Sigmoid colon (tissue), 7 donors: ENCODE measurements around the gene ZNF518B. TPM values are rescaled to one million over a fixed set of nuclear protein-coding genes. Genes with fewer than 3 reads are reported as not detected.

Experiments
- DNase-seq: peaks from one replicate; pipeline ENCODE4 v3.0.0-alpha.2; 2019
- H3K27ac ChIP-seq, 4 donors: fragments of 200-600 bp; sonication (generic); one replicate each; pipeline ENCODE4 v1.5.1; 2016 to 2019; ENCODE audit warnings: mild to moderate bottlenecking in 1 of 4
- H3K27me3 ChIP-seq, 3 donors: fragments of 200-600 bp; sonication (generic); one replicate each; pipeline ENCODE4 v1.5.1; 2019; ENCODE audit warnings: mild to moderate bottlenecking in 1 of 3
- H3K36me3 ChIP-seq, 4 donors: fragments of 200-600 bp; sonication (generic); one replicate each; pipeline ENCODE4 v1.5.1; 2016 to 2019
- H3K4me1 ChIP-seq, 4 donors: fragments of 200-600 bp; sonication (generic); one replicate each; pipeline ENCODE4 v1.5.1; 2017 to 2019
- H3K4me3 ChIP-seq, 4 donors: fragments of 200-600 bp; sonication (generic); one replicate each; pipeline ENCODE4 v1.5.1; 2017 to 2019; ENCODE audit warnings: mild to moderate bottlenecking in 2 of 4, moderate library complexity in 1 of 4
- H3K9me3 ChIP-seq, 4 donors: fragments of 200-600 bp in 3 of 4; sonication (generic) in 3 of 4; one replicate each; pipeline versions ENCODE4 v1.5.1 to v1.6.1; 2013 to 2019
- CTCF ChIP-seq, 4 experiments: fragments of 450-650 bp in 3 of 4; fragments of 200-600 bp in 1 of 4; IDR thresholded peaks; one replicate each; pipeline ENCODE4 v1.5.1; 2016 to 2019; ENCODE audit warnings: antibody characterized with exemption in 4 of 4, mild to moderate bottlenecking in 3 of 4, moderate library complexity in 2 of 4
- EP300 ChIP-seq, 4 donors: sonication (generic); formaldehyde crosslinking; IDR thresholded peaks; one replicate each; pipeline ENCODE4 v1.6.1; 2017; ENCODE audit warnings: antibody characterized with exemption in 4 of 4
- POLR2A ChIP-seq, 2 donors: fragments of 450-650 bp; IDR thresholded peaks; one replicate each; pipeline ENCODE4 v1.6.1; 2016; ENCODE audit warnings: antibody characterized with exemption in 2 of 2, mild to moderate bottlenecking in 2 of 2, moderate library complexity in 2 of 2
- POLR2AphosphoS5 ChIP-seq, 4 donors: sonication (generic); formaldehyde crosslinking; IDR thresholded peaks; one replicate each; pipeline ENCODE4 v1.6.1; 2017; ENCODE audit warnings: antibody characterized with exemption in 4 of 4
- WGBS, 2 donors: extraction: QIAGEN DNeasy Blood & Tissue Kit; methylation state at CpG; one replicate each; pipeline ENCODE4 v1.1.7; 2013; 5-methylcytosine and 5-hydroxymethylcytosine counted together
- intact Hi-C: fragments of 100-400 bp; cut with DNase I; formaldehyde crosslinking; loops from one replicate; pipeline ENCODE4 v1.15.1; 2023
- polyA plus RNA-seq, 3 donors: library from polyadenylated mRNA; stranded (reverse); fragments of 200-250 nt; gene quantifications; one replicate each; pipeline ENCODE4 v1.2.3, GENCODE V29; 2013
- total RNA-seq, 4 donors: library from RNA; depleted of rRNA; stranded (reverse); fragments of >200 nt; gene quantifications; one replicate each; pipeline ENCODE4 v1.1.0, GENCODE V29; 2016
- donor health status: healthy with polysubstance abuse.
- donor health status: Bipolar disorder and iron deficiency.
- donor health status: healthy.

Gene ZNF518B
- total and polyA plus RNA-seq, 7 donors: 4.6 to 46.0 (median 20.0) TPM

- Histone ChIP-seq H3K27me3 (no peaks in the 10 kb centered on the region), H3K4me3 (no peak overlapping the region), H3K27ac (no peak overlapping the region), H3K4me1 (no peaks in the 10 kb centered on the region), H3K36me3 (no peaks in the 10 kb centered on the region), H3K9me3 (no peaks in the 10 kb centered on the region)
- DNase-seq: no peak
- intact Hi-C loops: no loop called here
- TF ChIP-seq POLR2A (IDR thresholded peaks at IDR 0.05) (no peak), POLR2AphosphoS5 (IDR thresholded peaks at IDR 0.05) (no peak), EP300 (IDR thresholded peaks at IDR 0.05) (no peak), CTCF (IDR thresholded peaks at IDR 0.05) (no peak)
- 80 to 86% methylated on average over 6 of the region's 6 CpGs for WGBS, 2 donors
Observed at GRCh38 chr4:10500776-10501175, 43.5 kb upstream of the ZNF518B start.

GRCh38 chr4:10496200-10496599 is 39.0 kb upstream of the ZNF518B start:
- Histone ChIP-seq H3K36me3 (no peaks in the 10 kb centered on the region), H3K27me3 (peaks cover 0 to 7% (median 0%) of the 10 kb centered on the region in 3 donors), H3K4me3 (no peak overlapping the region), H3K27ac (no peak overlapping the region), H3K9me3 (no peaks in the 10 kb centered on the region), H3K4me1 (no peaks in the 10 kb centered on the region)
- no peak for TF ChIP-seq CTCF (IDR thresholded peaks at IDR 0.05)
- TF ChIP-seq POLR2A (IDR thresholded peaks at IDR 0.05): no peak
- TF ChIP-seq POLR2AphosphoS5 (IDR thresholded peaks at IDR 0.05): no peak
- no peak for TF ChIP-seq EP300 (IDR thresholded peaks at IDR 0.05)
- WGBS, 2 donors: 69 to 81% methylated on average over 4 of the region's 4 CpGs
- no peak for DNase-seq
- intact Hi-C loops: no loop called here

GRCh38 chr4:10495651-10496050 is 38.4 kb upstream of the ZNF518B start:
- intact Hi-C loops: no loop called here
- Histone ChIP-seq H3K36me3 (no peaks in the 10 kb centered on the region), H3K27me3 (peaks cover 0 to 7% (median 0%) of the 10 kb centered on the region in 3 donors), H3K27ac (no peak overlapping the region), H3K9me3 (no peaks in the 10 kb centered on the region), H3K4me3 (no peak overlapping the region), H3K4me1 (no peaks in the 10 kb centered on the region)
- DNase-seq: no peak
- WGBS, 2 donors: 81 to 88% methylated on average over 7 to 8 of the region's 8 CpGs
- no peak for TF ChIP-seq EP300 (IDR thresholded peaks at IDR 0.05)
- no peak for TF ChIP-seq POLR2AphosphoS5 (IDR thresholded peaks at IDR 0.05)
- no peak for TF ChIP-seq CTCF (IDR thresholded peaks at IDR 0.05)

GRCh38 chr4:10492464-10492863 is 35.2 kb upstream of the ZNF518B start:
- Histone ChIP-seq H3K27me3 (peaks cover 0 to 7% (median 0%) of the 10 kb centered on the region in 3 donors), H3K27ac (no peak overlapping the region), H3K4me3 (no peak overlapping the region), H3K36me3 (no peaks in the 10 kb centered on the region), H3K9me3 (no peaks in the 10 kb centered on the region), H3K4me1 (no peaks in the 10 kb centered on the region)
- intact Hi-C loops: no loop called here
- 8 to 48% methylated on average over 11 of the region's 11 CpGs for WGBS, 2 donors
- no peak for TF ChIP-seq CTCF (IDR thresholded peaks at IDR 0.05)
- TF ChIP-seq EP300 (IDR thresholded peaks at IDR 0.05): no peak
- TF ChIP-seq POLR2A (IDR thresholded peaks at IDR 0.05): no peak
- TF ChIP-seq POLR2AphosphoS5 (IDR thresholded peaks at IDR 0.05): no peak
- DNase-seq: no peak

GRCh38 chr4:10491401-10491800 is 34.2 kb upstream of the ZNF518B start:
- TF ChIP-seq CTCF (IDR thresholded peaks at IDR 0.05) (no peak), POLR2AphosphoS5 (IDR thresholded peaks at IDR 0.05) (no peak), EP300 (IDR thresholded peaks at IDR 0.05) (no peak), POLR2A (IDR thresholded peaks at IDR 0.05) (no peak)
- Histone ChIP-seq H3K36me3 (no peaks in the 10 kb centered on the region), H3K4me3 (no peak overlapping the region), H3K4me1 (no peaks in the 10 kb centered on the region), H3K27ac (no peak overlapping the region), H3K27me3 (peaks cover 0 to 7% (median 0%) of the 10 kb centered on the region in 3 donors), H3K9me3 (no peaks in the 10 kb centered on the region)
- DNase-seq: no peak
- WGBS, 2 donors: 81 to 88% methylated on average over 3 of the region's 3 CpGs
- intact Hi-C loops: no loop called here
